SU-DHL-6 (cell line): ENCODE measurements around the gene WDR31.

Experiments used
- CTCF ChIP-seq: fragments of 200-600 bp; sonication (generic); IDR thresholded peaks from one replicate; pipeline ENCODE4 v1.5.1; 2017; ENCODE audit warnings: antibody characterized with exemption, mild to moderate bottlenecking, low read length, moderate library complexity; ENCODE audit not compliant: insufficient read depth, poor library complexity, severe bottlenecking
- EZH2phosphoT487 ChIP-seq: fragments of 200-600 bp; sonication (generic), shearing (Covaris generic); conservative IDR thresholded peaks from 2 replicates; pipeline ENCODE4 v1.6.1; 2018; ENCODE audit warnings: mild to moderate bottlenecking, antibody characterized with exemption, low read length, moderate library complexity, mixed read lengths

GRCh38 chr9:113363336-113363735, 23.3 kb upstream of the WDR31 start:
- TF ChIP-seq CTCF (no peak), EZH2phosphoT487 (no peak)
